GM19193 (cell line): Measurements from ENCODE around the gene RPL15.

Experiments
- POLR2A ChIP-seq: IDR thresholded peaks from 4 replicates; pipeline ENCODE4 v1.6.1; 2011; ENCODE audit not compliant: insufficient read depth, insufficient read length; ENCODE audit errors: extremely low read depth

Gene RPL15

GRCh38 chr3:23916886-23917678 is at the start of gene RPL15, which contains the start of gene NKIRAS1:
Gene RPL15 (plus strand): TSS chr3:23917132. CDS start chr3:23917860, 728 bp downstream.
Gene NKIRAS1 (minus strand): TSS chr3:23916990. CDS start chr3:23910904, 6,086 bp downstream.
- peak; percentile 99 for TF ChIP-seq POLR2A

GRCh38 chr3:23867400-23867799 is 49.5 kb upstream of the RPL15 start:
- no peak for TF ChIP-seq POLR2A

- no peak for TF ChIP-seq POLR2A
These were observed 49.1 kb upstream of the RPL15 start for GRCh38 chr3:23867838-23868237.

- TF ChIP-seq POLR2A = no peak
These were observed 46.8 kb upstream of the RPL15 start for GRCh38 chr3:23869977-23870662.

GRCh38 chr3:23872330-23872729 is 44.6 kb upstream of the RPL15 start:
- TF ChIP-seq POLR2A = no peak

GRCh38 chr3:23873941-23874340 is 43.0 kb upstream of the RPL15 start:
- TF ChIP-seq POLR2A = no peak

GRCh38 chr3:23874359-23875112 is 42.4 kb upstream of the RPL15 start:
- TF ChIP-seq POLR2A = no peak

- TF ChIP-seq POLR2A = no peak
These were observed 41.7 kb upstream of the RPL15 start for GRCh38 chr3:23875113-23875725.

- TF ChIP-seq POLR2A = no peak
These were observed 40.0 kb upstream of the RPL15 start for GRCh38 chr3:23876923-23877322.

GRCh38 chr3:23877329-23877980 is 39.5 kb upstream of the RPL15 start:
- no peak for TF ChIP-seq POLR2A

GRCh38 chr3:23879485-23879884 is 37.4 kb upstream of the RPL15 start:
- no peak for TF ChIP-seq POLR2A

- TF ChIP-seq POLR2A = no peak
These were observed 36.1 kb upstream of the RPL15 start for GRCh38 chr3:23880703-23881339.

- TF ChIP-seq POLR2A = no peak
These were observed 34.4 kb upstream of the RPL15 start for GRCh38 chr3:23882487-23882918.

GRCh38 chr3:23884481-23884880 is 32.5 kb upstream of the RPL15 start:
- TF ChIP-seq POLR2A = no peak
